ENCODE measurements around the gene SLC25A12.
"Not testable (repeated sequence)": the region's sequence is repeated elsewhere in the genome, so short reads cannot be mapped to it uniquely, and the experiment has no call there.

Gene SLC25A12

GRCh38 chr2:171893824-171894611, at the start of gene SLC25A12:
TSS of gene SLC25A12 (minus strand) at chr2:171894244. CDS start at chr2:171894214, 30 bp downstream.
- DNase-seq (ENCODE audit: low read depth in 2 of 2) = peak; percentile 45 to 50

DNA sequence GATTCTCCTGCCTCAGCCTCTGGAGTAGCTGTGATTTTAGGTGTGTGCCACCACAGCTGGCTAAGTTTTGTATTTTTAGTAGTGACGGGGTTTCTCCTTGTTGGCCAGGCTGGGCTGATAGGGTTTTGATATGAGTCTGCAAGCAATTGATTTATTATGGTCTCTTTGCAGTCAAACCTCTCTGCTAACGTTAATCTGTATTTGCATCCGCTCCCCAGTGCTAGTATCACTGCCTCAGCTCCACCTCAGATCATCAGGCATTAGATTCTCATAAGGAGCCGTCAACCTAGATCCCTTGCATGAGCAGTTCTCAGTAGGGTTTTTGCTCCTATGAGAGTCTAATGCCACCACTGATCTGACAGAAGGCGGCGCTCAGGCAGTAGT, 47.3 kb upstream of the SLC25A12 start:
- no peak for DNase-seq (ENCODE audit: low read depth in 2 of 2)

DNA sequence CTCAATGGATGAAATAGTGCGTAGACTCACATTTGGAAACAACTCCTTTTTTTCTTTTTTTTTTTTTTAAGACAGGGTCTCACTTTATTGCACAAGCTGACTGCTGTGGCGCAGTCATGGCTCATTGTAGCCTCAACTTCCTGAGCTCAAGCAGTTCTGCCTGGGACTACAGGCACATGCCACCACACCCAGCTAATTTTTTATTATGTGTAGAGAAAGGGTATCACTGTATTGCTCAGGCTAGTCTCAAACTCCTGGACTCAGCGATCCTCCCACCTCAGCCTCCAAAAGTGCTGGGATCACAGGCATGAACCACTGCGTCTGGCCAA, 45.7 kb upstream of the SLC25A12 start:
- no peak for DNase-seq (ENCODE audit: low read depth in 2 of 2)

DNA sequence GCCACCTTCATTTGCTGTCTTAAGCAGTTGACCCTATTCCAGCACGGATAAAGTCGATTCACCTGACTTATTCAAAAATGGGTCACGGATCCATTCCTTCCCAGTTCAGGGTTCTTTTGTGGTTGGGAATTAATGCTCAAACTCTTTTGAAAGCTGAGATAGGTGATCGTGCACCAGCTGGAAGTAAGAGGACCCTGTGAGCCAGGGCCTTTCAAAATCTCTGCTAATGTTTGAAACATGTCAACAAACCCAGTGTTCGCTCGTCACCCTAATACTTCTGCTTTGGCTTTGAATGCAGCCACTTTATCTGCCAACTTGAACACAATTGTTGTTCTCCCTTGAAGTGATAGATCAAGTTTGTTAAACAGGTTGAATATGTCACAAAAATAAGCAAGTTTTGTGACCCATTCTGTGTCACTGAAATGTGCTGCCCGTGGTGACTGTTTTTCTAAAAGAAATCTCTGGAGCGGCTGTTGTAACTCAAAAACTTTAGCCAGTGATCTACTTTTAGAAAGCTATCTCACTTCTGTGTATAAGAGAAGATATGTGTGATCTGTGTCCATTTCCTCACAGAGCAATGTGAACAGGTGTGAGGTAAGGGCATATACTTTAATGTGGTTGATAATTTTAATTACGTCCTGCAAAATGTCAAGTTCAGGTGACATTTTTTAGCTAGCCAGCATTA, 45.2 kb upstream of the SLC25A12 start:
- no peak for DNase-seq (ENCODE audit: low read depth in 2 of 2)

DNA sequence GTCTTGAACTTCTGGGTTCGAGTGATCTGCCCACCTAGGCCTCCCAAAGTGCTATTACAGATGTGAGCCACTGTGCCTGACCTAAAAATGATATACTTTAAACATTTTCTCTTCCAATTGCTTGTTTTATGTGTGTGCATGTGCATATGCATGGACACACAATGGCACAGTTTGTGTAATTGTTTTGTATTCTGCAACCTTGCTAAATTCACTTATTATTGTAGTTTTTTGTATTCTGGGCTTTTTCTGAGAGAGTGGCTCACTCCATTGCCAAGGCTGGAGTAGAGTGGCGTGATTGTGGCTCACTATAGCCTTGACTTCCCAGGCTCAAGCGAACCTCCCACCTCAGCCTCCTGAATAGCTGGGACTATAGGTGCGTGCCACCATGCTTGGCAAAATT, 36.3 kb upstream of the SLC25A12 start:
- no peak for DNase-seq (ENCODE audit: low read depth in 2 of 2)

GRCh38 chr2:171924170-171924942, 30.3 kb upstream of the SLC25A12 start:
- no peak for DNase-seq (ENCODE audit: low read depth in 2 of 2)

- no peak for DNase-seq (ENCODE audit: low read depth in 2 of 2)
These were observed 29.2 kb upstream of the SLC25A12 start for GRCh38 chr2:171923206-171923605.

DNA sequence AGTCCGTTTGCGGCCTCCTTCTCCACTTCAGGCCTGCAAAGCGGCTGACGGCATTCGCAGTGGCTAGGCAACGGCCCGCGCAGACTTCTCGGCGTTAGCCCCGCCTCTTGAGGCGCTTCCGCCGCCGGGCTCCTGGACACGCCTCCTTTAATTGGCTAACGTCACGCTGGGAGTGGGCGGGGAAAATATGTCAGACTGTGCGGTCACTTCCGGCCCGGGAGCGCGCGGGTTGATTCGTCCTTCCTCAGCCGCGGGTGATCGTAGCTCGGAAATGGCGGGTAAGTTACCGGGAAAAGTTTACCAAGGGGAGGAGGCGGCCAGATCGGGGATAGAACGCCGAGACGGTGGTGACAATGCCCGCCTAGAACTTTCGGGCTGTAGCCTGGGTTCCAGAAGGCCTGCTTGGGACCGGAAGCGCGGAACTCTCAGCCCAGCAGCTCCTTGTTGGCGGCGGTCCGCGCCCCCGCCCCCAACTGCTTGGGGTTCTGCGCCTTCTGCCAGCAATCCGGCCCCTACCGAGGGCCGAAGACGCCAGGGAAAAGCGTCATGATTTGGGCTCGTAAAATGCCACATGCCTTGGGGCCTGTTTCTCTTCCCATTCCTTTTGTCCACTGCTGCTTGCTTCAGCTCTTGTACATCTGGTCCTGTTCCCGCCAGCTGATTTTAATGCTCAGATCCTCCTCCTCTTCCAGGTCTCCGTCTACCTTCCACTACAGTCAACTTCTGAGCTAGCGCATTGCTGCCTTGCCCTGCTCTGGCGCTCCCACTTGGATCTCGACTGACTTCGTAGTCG, 28.4 kb upstream of the SLC25A12 start, which contains the start of gene HAT1:
HAT1 (plus strand) TSS at position 232 of the 793 bp plus-strand sequence; CDS start at position 272, 40 bp downstream.
- peak; percentile 95 to 96 for DNase-seq (ENCODE audit: low read depth in 2 of 2)

DNA sequence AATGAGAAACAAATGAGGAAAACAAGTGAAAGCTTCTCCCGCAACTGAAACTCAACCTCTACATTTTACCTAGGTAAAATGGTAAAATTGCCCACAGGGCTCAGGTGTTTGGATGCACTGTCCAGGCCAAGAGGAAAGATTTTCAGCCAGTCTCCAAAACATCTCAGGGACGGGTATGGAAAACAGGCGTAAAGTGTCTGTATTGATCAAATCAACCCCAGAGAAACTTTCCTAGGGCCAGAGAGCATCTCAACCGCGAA, 27.9 kb upstream of the SLC25A12 start:
- no peak for DNase-seq (ENCODE audit: low read depth in 2 of 2)

GRCh38 chr2:171919453-171919852, 25.4 kb upstream of the SLC25A12 start:
- DNase-seq (ENCODE audit: low read depth in 2 of 2) = no peak

DNA sequence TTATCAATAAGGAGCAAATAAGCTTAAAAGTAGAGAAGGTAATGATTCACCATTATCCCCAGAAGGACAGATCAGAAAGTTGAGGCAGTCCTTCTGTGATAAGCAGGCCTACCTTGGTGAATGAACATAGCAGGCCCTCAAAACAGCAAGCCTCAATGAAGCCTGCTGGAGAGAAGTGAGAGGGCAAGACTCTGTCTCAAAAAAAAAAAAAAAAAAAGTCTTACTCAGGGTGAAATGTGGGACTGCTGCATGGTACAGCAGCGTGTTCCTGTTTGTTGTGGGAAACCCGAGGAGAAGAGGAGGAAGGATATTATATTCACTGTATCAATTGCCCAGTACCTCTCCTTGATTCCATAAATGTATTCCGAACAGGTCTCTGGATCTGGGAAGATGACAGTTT, 19.5 kb upstream of the SLC25A12 start:
- no peak for DNase-seq (ENCODE audit: low read depth in 2 of 2)

GRCh38 chr2:171910494-171910893, 16.4 kb upstream of the SLC25A12 start:
- no peak for DNase-seq (ENCODE audit: low read depth in 2 of 2)

- no peak for DNase-seq (ENCODE audit: low read depth in 2 of 2)
These were observed 15.2 kb upstream of the SLC25A12 start for GRCh38 chr2:171909266-171909665.

DNA sequence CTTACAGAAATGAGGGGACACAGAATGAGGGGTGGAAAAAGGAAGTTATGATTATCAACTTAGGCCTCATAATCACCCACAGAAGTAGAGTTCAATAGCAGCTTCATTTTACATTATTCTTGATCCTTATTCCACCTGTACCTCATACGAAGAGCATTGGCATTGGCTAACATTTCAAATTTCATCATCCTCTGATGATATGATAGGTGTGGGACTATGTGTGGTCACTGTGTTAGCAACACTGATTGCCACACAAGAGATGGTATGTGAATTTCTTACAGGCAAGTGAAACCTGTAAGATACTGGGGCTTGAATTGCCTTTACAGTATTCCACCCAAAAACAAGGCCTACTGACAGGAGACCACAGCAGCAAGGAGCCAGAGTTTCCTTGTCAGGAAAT, 14.2 kb upstream of the SLC25A12 start:
- no peak for DNase-seq (ENCODE audit: low read depth in 2 of 2)

DNA sequence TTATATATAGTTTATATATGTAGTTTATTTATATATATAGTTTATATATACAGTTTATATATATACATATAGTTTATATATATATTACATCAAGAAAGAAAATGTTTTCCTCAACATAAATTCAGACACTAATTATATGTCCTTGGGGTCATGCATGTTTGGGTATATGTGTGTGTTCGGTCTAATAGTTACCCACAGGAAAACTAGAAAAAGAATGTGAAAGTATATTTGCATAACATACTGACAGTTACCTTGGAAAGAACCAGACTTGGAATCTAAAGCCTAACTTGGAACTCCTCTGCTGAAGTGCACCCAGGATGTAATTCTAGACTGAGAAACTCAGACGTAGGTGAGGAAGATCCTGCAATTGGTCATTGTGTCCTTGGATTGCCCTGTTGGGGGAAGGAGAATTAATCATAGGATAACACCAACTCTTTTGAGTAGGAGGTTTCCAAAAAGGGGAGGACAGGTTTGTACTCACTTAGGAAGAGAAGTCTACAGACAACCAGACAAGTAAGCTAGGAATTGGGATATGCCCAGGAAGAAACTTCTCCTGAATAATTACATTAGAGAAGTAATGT, 8.9 kb upstream of the SLC25A12 start:
- no peak for DNase-seq (ENCODE audit: low read depth in 2 of 2)

GRCh38 chr2:171899623-171900282, 5.7 kb upstream of the SLC25A12 start:
- DNase-seq (ENCODE audit: low read depth in 2 of 2) = not testable (repeated sequence)

GRCh38 chr2:171895786-171896185, 1.7 kb upstream of the SLC25A12 start:
- no peak for DNase-seq (ENCODE audit: low read depth in 2 of 2)

GRCh38 chr2:171894612-171894947, 536 bp upstream of the SLC25A12 start:
- no peak for DNase-seq (ENCODE audit: low read depth in 2 of 2)

DNA sequence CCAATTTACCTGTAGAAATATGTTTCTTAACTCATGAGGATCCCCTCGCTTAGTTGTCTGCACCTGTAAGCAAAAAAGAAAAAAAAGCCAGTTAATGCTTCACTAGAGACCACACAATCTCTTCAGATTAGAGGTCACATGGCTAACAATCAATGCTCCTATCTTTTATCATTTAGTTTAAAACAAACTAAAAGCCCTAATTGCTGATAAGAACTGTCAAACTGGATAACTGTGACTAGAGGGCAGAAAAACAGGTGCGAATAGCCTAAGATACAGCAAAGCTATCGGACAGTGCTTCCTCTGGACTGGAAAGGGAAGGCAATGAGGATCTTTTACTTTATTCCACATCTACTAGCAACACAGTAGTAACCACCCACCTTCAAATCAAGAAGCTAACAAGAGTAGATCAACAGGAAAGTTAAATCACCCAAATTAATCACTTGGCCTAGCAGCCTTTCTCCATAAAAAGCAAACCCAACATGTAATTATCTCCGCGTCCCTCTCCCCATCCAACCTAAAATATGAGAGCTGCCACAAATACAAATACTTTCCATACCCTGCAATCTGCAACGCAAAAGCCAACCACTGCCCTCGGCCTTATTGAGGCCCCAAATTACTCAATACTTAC, 734 bp downstream of the SLC25A12 start:
- DNase-seq (ENCODE audit: low read depth in 2 of 2) = no peak

DNA sequence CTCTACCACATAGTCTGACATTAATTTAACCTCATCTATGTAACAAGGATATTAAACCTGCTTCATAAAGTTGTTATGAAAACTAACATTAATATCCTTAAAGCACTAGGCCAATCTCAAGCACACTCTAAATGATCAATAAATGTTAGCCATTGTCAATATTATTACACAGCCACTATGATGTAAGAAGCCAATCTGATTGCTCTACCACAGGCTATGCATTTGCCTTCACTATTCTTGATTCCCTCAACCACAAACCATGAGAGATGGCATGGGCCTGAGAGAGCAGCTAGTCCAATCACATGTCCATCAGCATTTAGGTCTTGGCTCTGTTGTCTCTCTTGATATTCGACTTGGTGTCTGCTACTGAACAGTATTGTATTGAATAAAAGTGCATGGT, 4.2 kb downstream of the SLC25A12 start:
- no peak for DNase-seq (ENCODE audit: low read depth in 2 of 2)

GRCh38 chr2:171889333-171889732, 4.7 kb downstream of the SLC25A12 start:
- no peak for DNase-seq (ENCODE audit: low read depth in 2 of 2)
